Frontal cortex (tissue), 4 donors: ENCODE data around the gene GPC6. TPM values are rescaled to one million over a fixed set of nuclear protein-coding genes. Genes with fewer than 3 reads are reported as not detected.

ENCODE experiments used
- DNase-seq, 2 donors: peaks; one replicate each; pipeline ENCODE4 v3.0.0; 2012; ENCODE audit warnings: low spot score in 2 of 2
- FAIRE-seq: peaks from 2 replicates; lab custom pipeline; 2012; peaks lifted over from hg19 to GRCh38; lab: Jason Lieb, UNC
- total RNA-seq: library from RNA; depleted of rRNA; stranded (reverse); fragments of >200 nt; gene quantifications from one replicate; pipeline ENCODE4 v1.2.3, GENCODE V29; 2014
- donor health status: control.
- donor health status: control.
- donor health status: control.

GPC6 gene
- total RNA-seq, 1 donor from 2014 or later = 9.0 TPM

- no peak for FAIRE-seq
- DNase-seq = no peak
These were observed 473.5 kb downstream of the GPC6 start for GRCh38 chr13:93700115-93700514.

- FAIRE-seq = no peak
- no peak for DNase-seq
These were observed 481.9 kb downstream of the GPC6 start for GRCh38 chr13:93708308-93709075.

- no peak for DNase-seq
These were observed 483.1 kb downstream of the GPC6 start for GRCh38 chr13:93709506-93710244.

GRCh38 chr13:93714171-93714570 lies 487.6 kb downstream of the GPC6 start:
- DNase-seq (no peak), FAIRE-seq (no peak)

More at GRCh38 chr13:93709506-93710244, 483.1 kb downstream of the GPC6 start:
- no peak for FAIRE-seq

GRCh38 chr13:93715866-93716265 lies 489.3 kb downstream of the GPC6 start:
- FAIRE-seq = no peak
- DNase-seq = no peak

- FAIRE-seq = no peak
These were observed 490.0 kb downstream of the GPC6 start for GRCh38 chr13:93716623-93717022.

GRCh38 chr13:93721483-93721882 lies 494.9 kb downstream of the GPC6 start:
- DNase-seq (no peak), FAIRE-seq (no peak)

More at GRCh38 chr13:93716623-93717022, 490.0 kb downstream of the GPC6 start:
- no peak for DNase-seq

- no peak for DNase-seq
- no peak for FAIRE-seq
These were observed 496.7 kb downstream of the GPC6 start for GRCh38 chr13:93723316-93723715.

GRCh38 chr13:93724187-93724586 lies 497.6 kb downstream of the GPC6 start:
- DNase-seq (no peak), FAIRE-seq (no peak)

GRCh38 chr13:93726173-93726957 lies 499.8 kb downstream of the GPC6 start:
- DNase-seq (no peak), FAIRE-seq (no peak)

- DNase-seq = no peak
- FAIRE-seq = no peak
These were observed 500.9 kb downstream of the GPC6 start for GRCh38 chr13:93727211-93728141.

- no peak for FAIRE-seq
- no peak for DNase-seq
These were observed 502.8 kb downstream of the GPC6 start for GRCh38 chr13:93729383-93729782.

GRCh38 chr13:93730780-93731179 lies 504.2 kb downstream of the GPC6 start:
- DNase-seq = no peak
- FAIRE-seq = no peak

GRCh38 chr13:93732186-93732585 lies 505.6 kb downstream of the GPC6 start:
- no peak for DNase-seq
- FAIRE-seq = no peak

- FAIRE-seq (no peak), DNase-seq (no peak)
These were observed 509.5 kb downstream of the GPC6 start for GRCh38 chr13:93736081-93736480.

- FAIRE-seq (no peak), DNase-seq (no peak)
These were observed 510.3 kb downstream of the GPC6 start for GRCh38 chr13:93736909-93737308.

GRCh38 chr13:93740334-93740733 lies 513.7 kb downstream of the GPC6 start:
- DNase-seq (no peak), FAIRE-seq (no peak)

GRCh38 chr13:93744033-93744432 lies 517.4 kb downstream of the GPC6 start:
- FAIRE-seq (no peak), DNase-seq (no peak)

- no peak for DNase-seq
- no peak for FAIRE-seq
These were observed 518.3 kb downstream of the GPC6 start for GRCh38 chr13:93744886-93745285.
